D721Med (cell line): Measurements from ENCODE around the gene SAMD4A.

Experiments
- DNase-seq: peaks from one replicate; pipeline ENCODE4 v3.0.0; 2011; ENCODE audit warnings: low spot score; ENCODE audit not compliant: insufficient read length
- FAIRE-seq: peaks from 2 replicates; lab custom pipeline; 2011; peaks lifted over from hg19 to GRCh38; lab: Jason Lieb, UNC
- TF ChIP-seq, protein P1 (sequence below): IDR thresholded peaks from 2 replicates; pipeline ENCODE4 v1.5.1; 2012; ENCODE audit warnings: mild to moderate bottlenecking, control low read depth; ENCODE audit not compliant: insufficient read depth; ENCODE audit errors: missing control alignments

Gene SAMD4A

DNA sequence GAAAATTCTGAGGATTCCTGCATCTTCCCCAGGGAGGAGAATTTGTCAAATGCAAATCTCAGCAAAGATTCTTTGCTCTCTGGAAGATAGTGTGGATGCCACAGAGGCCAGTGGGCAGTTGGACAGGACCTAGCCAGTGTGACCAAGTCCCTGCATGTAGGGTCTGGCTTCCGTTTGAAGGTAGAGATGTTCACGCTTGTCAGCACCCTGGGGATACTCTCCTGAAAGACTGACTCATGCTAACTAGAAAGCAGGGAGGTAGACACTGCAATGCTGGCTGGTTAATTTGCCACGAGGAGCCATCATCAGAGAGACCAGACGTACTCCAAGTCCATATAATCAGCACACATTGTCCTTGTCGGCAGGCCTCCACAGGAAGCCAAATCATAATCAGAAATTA is 130.1 kb downstream of the SAMD4A start:
- FAIRE-seq (no peak), DNase-seq (no peak)
- TF ChIP-seq, protein P1, sequence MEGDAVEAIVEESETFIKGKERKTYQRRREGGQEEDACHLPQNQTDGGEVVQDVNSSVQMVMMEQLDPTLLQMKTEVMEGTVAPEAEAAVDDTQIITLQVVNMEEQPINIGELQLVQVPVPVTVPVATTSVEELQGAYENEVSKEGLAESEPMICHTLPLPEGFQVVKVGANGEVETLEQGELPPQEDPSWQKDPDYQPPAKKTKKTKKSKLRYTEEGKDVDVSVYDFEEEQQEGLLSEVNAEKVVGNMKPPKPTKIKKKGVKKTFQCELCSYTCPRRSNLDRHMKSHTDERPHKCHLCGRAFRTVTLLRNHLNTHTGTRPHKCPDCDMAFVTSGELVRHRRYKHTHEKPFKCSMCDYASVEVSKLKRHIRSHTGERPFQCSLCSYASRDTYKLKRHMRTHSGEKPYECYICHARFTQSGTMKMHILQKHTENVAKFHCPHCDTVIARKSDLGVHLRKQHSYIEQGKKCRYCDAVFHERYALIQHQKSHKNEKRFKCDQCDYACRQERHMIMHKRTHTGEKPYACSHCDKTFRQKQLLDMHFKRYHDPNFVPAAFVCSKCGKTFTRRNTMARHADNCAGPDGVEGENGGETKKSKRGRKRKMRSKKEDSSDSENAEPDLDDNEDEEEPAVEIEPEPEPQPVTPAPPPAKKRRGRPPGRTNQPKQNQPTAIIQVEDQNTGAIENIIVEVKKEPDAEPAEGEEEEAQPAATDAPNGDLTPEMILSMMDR, result no peak

DNA sequence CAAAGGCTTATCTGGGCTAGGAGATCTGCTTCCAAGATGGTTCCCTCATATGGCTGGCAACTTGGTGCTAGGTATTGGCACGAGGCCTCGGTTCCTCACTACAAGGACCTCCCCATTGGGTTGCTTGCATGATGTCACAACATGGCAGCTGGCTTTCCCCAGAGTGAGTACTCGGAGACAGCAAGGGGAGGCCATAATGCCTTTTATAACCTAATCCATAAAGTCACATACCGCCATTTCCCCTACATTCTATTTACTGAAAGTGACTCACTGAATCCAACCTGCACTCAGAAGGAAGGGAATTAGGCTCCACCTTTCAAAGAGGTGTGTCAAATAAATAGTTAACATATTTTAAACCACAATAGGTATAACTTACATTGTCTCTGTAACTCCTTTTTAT is 130.9 kb downstream of the SAMD4A start:
- DNase-seq, result no peak
- TF ChIP-seq, protein P1, result no peak
- FAIRE-seq, result no peak

DNA sequence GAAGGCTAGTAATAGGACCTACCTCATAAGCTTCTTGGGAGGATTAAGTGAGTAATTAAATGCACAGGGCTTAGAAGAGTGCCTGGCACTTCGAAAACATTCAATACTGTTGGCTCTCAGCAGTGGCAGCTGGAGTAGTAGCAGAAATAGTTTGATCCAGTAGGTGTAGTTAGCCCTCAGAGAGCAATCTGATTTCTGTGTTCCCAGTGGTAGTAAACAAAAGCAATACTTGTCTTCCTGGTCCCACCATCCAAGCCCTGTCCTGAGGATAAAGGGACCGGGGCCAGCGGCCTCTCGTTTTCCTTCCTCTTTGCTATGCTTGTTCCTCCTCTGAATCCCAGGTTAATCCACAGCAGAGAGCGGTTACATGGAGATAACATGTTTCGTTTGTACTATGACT is 131.6 kb downstream of the SAMD4A start:
- FAIRE-seq (peak; percentile 41), DNase-seq (no peak)
- TF ChIP-seq, protein P1, result no peak

GRCh38 chr14:54698966-54699530 is 132.1 kb downstream of the SAMD4A start:
- no peak for DNase-seq
- no peak for FAIRE-seq
- TF ChIP-seq, protein P1, result no peak

GRCh38 chr14:54699735-54700134 is 132.8 kb downstream of the SAMD4A start:
- DNase-seq (no peak), FAIRE-seq (no peak)
- TF ChIP-seq, protein P1, result no peak

GRCh38 chr14:54700717-54701116 is 133.8 kb downstream of the SAMD4A start:
- FAIRE-seq (no peak), DNase-seq (no peak)
- TF ChIP-seq, protein P1, result no peak

GRCh38 chr14:54702014-54702491 is 135.1 kb downstream of the SAMD4A start:
- FAIRE-seq (no peak), DNase-seq (no peak)
- TF ChIP-seq, protein P1, result no peak
